Measurements from ENCODE around the gene PSMG3.

The PSMG3 gene

DNA sequence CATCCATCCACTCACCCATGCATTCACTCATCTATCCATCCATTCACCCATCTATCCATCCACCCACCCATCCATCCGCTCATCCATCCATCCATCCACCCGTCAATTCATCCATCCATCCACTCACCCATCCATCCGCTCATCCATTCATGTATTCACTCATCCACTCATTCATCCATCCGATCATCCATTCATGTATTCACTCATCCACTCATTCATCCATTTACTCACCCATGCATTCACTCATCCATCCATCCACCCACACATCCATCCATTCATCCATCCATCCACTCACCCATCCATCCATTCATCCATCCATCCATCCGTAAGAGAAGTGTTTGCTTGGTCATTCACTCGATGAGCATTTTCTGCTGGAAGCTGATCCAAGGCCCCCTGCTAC is 8.7 kb upstream of the PSMG3 start:
- Histone ChIP-seq H3K9me3 (ENCODE audit: control insufficient read depth, insufficient read depth, low read depth, low read length) (peaks cover 2% of the 10 kb centered on the region; the same call in 1 of the 2 replicates), H3K36me3 (ENCODE audit: control insufficient read depth, insufficient read depth, low read length) (no peaks in the 10 kb centered on the region), H3K4me1 (ENCODE audit: control insufficient read depth, insufficient read depth, low read length) (peaks cover 25% of the 10 kb centered on the region), H3K27me3 (ENCODE audit: control insufficient read depth, insufficient read depth, low read length) (no peaks in the 10 kb centered on the region; the same call in 1 of the 2 replicates), H3K4me3 (ENCODE audit: low read depth, low read length) (no peak overlapping the region), H3K27ac (ENCODE audit: low read depth, low read length) (no peak overlapping the region), H3K9ac (ENCODE audit: low read length) (no peak overlapping the region)

DNA sequence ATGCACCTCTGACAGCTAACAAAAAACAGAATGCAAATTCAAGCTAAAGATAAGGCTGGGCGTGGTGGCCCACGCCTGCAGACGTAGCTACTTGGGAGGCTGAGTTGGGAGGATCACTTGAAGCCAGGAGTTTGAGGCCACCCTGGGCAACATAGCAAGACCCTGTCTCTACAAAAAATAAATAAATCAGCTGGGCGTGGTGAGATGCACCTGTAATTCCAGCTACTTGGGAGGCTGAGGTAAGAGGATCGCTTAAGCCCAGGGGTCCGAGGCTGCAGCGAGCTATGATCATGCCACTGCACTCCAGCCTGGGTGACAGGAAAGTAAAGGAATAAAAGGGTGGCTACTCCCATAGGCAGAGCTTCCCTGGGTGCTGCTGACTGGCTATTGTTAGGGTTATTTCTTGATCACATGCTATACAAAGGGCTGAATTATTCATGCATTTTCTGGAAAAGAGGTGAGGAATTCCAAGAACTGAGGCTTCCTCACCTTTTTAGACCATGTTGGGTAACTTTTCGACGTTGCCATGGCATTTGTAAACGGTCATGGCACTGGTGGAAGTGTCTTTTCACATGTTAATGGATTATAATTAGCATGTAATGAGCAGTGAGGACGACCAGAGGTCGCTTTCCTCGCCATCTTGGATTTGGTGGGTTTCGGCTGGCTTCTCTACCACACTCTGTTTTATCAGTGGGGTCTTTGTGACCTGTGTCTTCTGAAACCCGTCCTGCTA is 6.9 kb upstream of the PSMG3 start:
- no peaks in the 10 kb centered on the region for H3K36me3 ChIP-seq (ENCODE audit: control insufficient read depth, insufficient read depth, low read length)
- no peaks in the 10 kb centered on the region; the same call in 1 of the 2 replicates for H3K27me3 ChIP-seq (ENCODE audit: control insufficient read depth, insufficient read depth, low read length)
- H3K4me3 ChIP-seq (ENCODE audit: low read depth, low read length) = peak overlapping the region; percentile 17; the same call in 1 of the 2 replicates
- peaks cover 2% of the 10 kb centered on the region; the same call in 1 of the 2 replicates for H3K9me3 ChIP-seq (ENCODE audit: control insufficient read depth, insufficient read depth, low read depth, low read length)
- peak overlapping the region; percentile 61 for H3K9ac ChIP-seq (ENCODE audit: low read length)
- peaks cover 25% of the 10 kb centered on the region for H3K4me1 ChIP-seq (ENCODE audit: control insufficient read depth, insufficient read depth, low read length)
- peak overlapping the region; percentile 89 for H3K27ac ChIP-seq (ENCODE audit: low read depth, low read length)

DNA sequence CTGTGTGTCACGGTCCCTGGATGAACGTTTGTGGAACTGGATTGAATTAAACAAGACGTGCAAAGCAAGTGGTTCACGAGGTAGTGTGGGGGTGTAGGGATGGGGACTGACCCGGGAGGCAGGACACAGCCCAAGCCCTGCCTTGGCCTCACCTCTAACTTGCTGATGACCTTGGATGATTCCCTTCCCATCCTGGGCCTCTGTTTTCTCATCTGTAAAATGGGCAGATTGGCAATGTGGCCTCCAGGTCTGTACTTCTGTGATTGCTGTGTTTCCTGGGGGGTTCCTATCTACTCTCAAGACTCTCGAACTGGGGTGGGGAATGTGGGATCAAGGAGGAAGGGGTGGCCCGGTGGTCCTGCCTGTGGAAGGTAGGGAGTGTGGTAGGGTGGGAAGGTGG is 6.0 kb upstream of the PSMG3 start:
- H3K4me1 ChIP-seq (ENCODE audit: control insufficient read depth, insufficient read depth, low read length) = peaks cover 25% of the 10 kb centered on the region
- H3K27ac ChIP-seq (ENCODE audit: low read depth, low read length) = peak overlapping the region; percentile 75
- no peaks in the 10 kb centered on the region; the same call in 1 of the 2 replicates for H3K27me3 ChIP-seq (ENCODE audit: control insufficient read depth, insufficient read depth, low read length)
- H3K4me3 ChIP-seq (ENCODE audit: low read depth, low read length) = no peak overlapping the region
- no peaks in the 10 kb centered on the region for H3K36me3 ChIP-seq (ENCODE audit: control insufficient read depth, insufficient read depth, low read length)
- H3K9ac ChIP-seq (ENCODE audit: low read length) = peak overlapping the region; percentile 61
- peaks cover 2% of the 10 kb centered on the region; the same call in 1 of the 2 replicates for H3K9me3 ChIP-seq (ENCODE audit: control insufficient read depth, insufficient read depth, low read depth, low read length)

DNA sequence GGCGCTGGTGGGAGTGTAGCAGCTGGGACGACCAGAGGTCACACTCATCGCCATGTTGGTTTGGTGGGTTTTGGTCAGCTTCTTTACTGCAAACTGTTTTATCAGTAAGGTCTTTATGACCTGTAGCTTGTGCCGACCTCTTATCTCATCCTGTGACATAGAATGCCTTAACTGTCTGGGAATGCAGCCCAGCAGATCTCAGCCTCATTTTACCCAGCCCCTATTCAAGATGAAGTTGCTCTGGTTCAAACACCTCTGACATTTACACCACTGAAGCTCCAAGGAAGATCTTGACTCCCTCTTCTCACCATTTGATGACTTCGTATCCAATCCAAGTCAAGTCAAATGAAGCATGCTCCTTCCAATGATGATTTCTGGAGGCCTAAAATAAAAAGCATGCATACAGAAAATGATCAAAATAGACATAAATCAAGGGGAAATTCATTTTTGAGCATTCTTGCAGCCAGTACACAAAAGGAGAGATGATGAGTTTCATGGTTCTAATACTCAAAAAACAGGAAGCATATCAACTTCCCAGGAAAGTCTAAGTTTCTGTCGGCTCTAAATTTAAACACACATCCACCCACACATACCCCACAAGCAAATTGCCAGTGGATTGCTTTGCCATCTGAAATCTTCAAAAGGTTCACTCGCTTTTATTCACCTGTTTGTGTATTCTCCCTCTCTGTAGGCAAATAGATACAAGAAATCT is 2.4 kb upstream of the PSMG3 start:
- H3K4me3 ChIP-seq (ENCODE audit: low read depth, low read length) = no peak overlapping the region
- no peak overlapping the region for H3K27ac ChIP-seq (ENCODE audit: low read depth, low read length)
- peaks cover 20% of the 10 kb centered on the region for H3K4me1 ChIP-seq (ENCODE audit: control insufficient read depth, insufficient read depth, low read length)
- no peak overlapping the region for H3K9ac ChIP-seq (ENCODE audit: low read length)
- no peaks in the 10 kb centered on the region for H3K9me3 ChIP-seq (ENCODE audit: control insufficient read depth, insufficient read depth, low read depth, low read length)
- no peaks in the 10 kb centered on the region for H3K36me3 ChIP-seq (ENCODE audit: control insufficient read depth, insufficient read depth, low read length)
- H3K27me3 ChIP-seq (ENCODE audit: control insufficient read depth, insufficient read depth, low read length) = no peaks in the 10 kb centered on the region

DNA sequence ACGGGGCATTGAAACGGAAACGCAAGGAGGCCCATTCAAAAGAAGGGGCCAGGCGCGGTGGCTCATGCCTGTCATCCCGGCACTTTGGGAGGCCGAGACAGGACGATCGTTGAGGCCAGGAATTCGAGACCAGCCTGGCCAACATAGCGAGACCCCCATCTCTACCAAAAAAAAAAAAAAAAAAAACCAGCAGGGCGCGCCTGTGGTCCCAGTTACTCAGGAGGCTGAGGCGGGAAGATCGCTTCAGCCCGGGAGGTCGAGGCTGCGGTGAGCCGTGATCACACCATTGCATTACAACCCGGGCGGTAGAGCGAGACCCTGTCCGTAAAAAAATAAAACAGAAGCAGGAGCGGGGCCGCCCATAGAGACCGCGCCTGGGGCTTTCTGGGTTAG is 396 bp downstream of the PSMG3 start:
- Histone ChIP-seq H3K27ac (ENCODE audit: low read depth, low read length) (no peak overlapping the region), H3K4me3 (ENCODE audit: low read depth, low read length) (peak overlapping the region; percentile 76), H3K36me3 (ENCODE audit: control insufficient read depth, insufficient read depth, low read length) (no peaks in the 10 kb centered on the region), H3K9ac (ENCODE audit: low read length) (peak overlapping the region; percentile 87), H3K9me3 (ENCODE audit: control insufficient read depth, insufficient read depth, low read depth, low read length) (no peaks in the 10 kb centered on the region), H3K27me3 (ENCODE audit: control insufficient read depth, insufficient read depth, low read length) (no peaks in the 10 kb centered on the region), H3K4me1 (ENCODE audit: control insufficient read depth, insufficient read depth, low read length) (peaks cover 22% of the 10 kb centered on the region)

DNA sequence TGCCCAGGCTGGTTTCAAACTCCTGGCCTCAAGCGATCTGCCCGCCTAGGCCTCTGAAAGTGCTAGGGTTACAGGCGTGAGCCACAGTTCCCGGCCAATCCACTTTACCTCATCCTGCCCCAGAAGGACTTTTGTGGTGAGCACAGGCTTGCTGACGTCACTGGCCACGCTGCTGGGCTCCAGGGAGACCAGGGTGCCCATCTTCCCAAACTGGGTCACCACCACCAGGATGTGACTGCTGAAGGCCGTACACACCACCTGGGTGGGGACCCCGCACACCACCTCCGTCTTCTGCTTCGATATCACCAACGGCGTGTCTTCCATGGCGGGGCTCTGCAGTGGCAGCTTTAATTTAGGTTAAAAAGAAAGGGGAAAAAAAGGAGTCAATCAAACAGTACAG is 816 bp downstream of the PSMG3 start:
- H3K4me1 ChIP-seq (ENCODE audit: control insufficient read depth, insufficient read depth, low read length) = peaks cover 22% of the 10 kb centered on the region
- H3K27me3 ChIP-seq (ENCODE audit: control insufficient read depth, insufficient read depth, low read length) = no peaks in the 10 kb centered on the region

DNA sequence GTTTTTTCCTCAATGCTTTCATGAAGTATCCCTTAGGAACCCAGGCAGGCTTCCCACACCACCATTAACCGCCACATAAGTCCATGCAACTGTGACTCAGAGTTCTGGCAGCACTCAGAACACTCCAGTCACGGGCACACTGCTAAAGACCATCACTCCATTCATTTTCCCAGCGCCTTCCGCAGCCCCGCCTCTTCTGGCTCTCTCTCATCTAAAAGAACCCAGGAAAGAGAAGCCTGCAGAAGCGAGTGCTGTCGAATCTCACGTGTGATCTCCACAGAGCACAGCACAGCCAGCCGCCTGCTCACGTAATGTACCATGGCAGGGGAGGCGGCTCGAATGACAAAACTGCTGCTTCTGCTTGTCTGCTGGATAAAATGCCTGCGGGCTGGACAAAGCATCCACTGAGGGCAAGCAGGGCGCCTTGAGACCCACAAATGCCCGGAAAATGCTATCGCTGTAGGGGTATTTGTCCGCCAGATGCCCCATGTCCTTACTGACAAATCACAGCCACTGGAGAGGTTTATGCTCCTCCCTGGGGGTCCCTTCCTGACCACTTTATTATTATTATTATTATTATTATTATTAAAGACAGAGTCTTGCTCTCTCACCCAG is 1.8 kb downstream of the PSMG3 start:
- Histone ChIP-seq H3K36me3 (ENCODE audit: control insufficient read depth, insufficient read depth, low read length) (no peaks in the 10 kb centered on the region), H3K4me1 (ENCODE audit: control insufficient read depth, insufficient read depth, low read length) (peaks cover 22% of the 10 kb centered on the region), H3K9me3 (ENCODE audit: control insufficient read depth, insufficient read depth, low read depth, low read length) (no peaks in the 10 kb centered on the region), H3K9ac (ENCODE audit: low read length) (peak overlapping the region; percentile 84), H3K27ac (ENCODE audit: low read depth, low read length) (peak overlapping the region; percentile 86; the same call in 1 of the 2 replicates), H3K27me3 (ENCODE audit: control insufficient read depth, insufficient read depth, low read length) (no peaks in the 10 kb centered on the region), H3K4me3 (ENCODE audit: low read depth, low read length) (peak overlapping the region; percentile 28; the same call in 1 of the 2 replicates)

More for the DNA sequence above, 816 bp downstream of the PSMG3 start:
- no peaks in the 10 kb centered on the region for H3K9me3 ChIP-seq (ENCODE audit: control insufficient read depth, insufficient read depth, low read depth, low read length)
- H3K9ac ChIP-seq (ENCODE audit: low read length) = peak overlapping the region; percentile 87
- peak overlapping the region; percentile 76 for H3K4me3 ChIP-seq (ENCODE audit: low read depth, low read length)
- H3K27ac ChIP-seq (ENCODE audit: low read depth, low read length) = no peak overlapping the region
- no peaks in the 10 kb centered on the region for H3K36me3 ChIP-seq (ENCODE audit: control insufficient read depth, insufficient read depth, low read length)

DNA sequence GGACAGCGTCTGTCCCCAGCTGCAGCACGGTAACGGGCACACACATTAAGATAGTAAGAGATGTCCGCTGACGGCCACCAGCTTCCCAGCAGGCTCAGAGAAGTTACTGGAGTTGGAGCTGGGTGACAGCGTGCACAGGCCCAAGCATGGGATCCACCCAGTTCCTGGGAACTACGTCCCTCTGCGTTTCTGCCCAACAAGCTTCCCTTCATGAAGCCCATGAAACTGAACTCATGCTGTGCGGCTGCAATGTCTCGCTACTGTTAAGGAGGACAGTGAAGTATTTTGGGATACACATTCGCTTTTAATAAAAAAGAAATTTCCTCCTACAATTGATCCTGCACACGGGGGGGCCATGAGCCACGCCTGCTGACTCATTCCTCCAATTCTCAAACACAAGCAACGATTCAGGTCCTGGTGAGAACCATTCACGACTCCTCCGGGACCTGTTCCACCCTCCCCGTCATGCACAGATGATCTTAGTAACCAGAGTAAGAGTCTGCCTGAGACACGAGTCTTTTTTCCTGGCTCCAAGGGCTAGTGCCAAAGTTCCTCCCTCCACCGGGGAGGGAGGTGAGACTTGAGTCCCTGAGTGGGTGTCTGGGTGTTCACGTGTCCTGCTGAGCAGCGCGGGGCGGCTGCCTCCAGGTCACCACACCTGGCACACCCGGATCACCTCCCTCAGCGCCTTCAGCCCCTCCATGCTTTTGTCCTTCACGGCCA is 2.6 kb downstream of the PSMG3 start:
- peak overlapping the region; percentile 28; the same call in 1 of the 2 replicates for H3K4me3 ChIP-seq (ENCODE audit: low read depth, low read length)
- H3K27ac ChIP-seq (ENCODE audit: low read depth, low read length) = peak overlapping the region; percentile 86; the same call in 1 of the 2 replicates
- H3K9ac ChIP-seq (ENCODE audit: low read length) = peak overlapping the region; percentile 84

DNA sequence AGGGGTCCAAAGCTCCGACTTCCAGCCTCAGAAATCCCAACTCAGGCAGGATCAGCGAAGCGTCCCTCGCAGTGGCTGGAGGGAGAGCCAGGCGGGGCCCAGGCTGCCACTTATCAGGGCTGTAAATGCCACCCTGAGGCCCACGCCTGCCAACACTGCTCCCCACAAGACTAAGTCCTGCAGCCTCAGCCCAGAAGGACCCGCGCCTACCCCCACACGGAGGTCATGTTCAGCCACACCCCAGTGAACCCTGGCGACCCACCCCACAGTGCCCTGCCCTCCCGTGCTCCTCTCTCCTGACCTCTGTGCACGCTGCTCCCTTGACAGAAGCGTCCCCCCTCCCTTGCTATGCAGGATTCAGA is 3.2 kb downstream of the PSMG3 start:
- Histone ChIP-seq H3K9ac (ENCODE audit: low read length) (peak overlapping the region; percentile 84), H3K27me3 (ENCODE audit: control insufficient read depth, insufficient read depth, low read length) (no peaks in the 10 kb centered on the region), H3K9me3 (ENCODE audit: control insufficient read depth, insufficient read depth, low read depth, low read length) (no peaks in the 10 kb centered on the region), H3K27ac (ENCODE audit: low read depth, low read length) (peak overlapping the region; percentile 86; the same call in 1 of the 2 replicates), H3K4me3 (ENCODE audit: low read depth, low read length) (peak overlapping the region; percentile 28; the same call in 1 of the 2 replicates), H3K36me3 (ENCODE audit: control insufficient read depth, insufficient read depth, low read length) (no peaks in the 10 kb centered on the region), H3K4me1 (ENCODE audit: control insufficient read depth, insufficient read depth, low read length) (peaks cover 22% of the 10 kb centered on the region)

More for the DNA sequence above, 2.6 kb downstream of the PSMG3 start:
- H3K36me3 ChIP-seq (ENCODE audit: control insufficient read depth, insufficient read depth, low read length) = no peaks in the 10 kb centered on the region
- H3K27me3 ChIP-seq (ENCODE audit: control insufficient read depth, insufficient read depth, low read length) = no peaks in the 10 kb centered on the region
- H3K4me1 ChIP-seq (ENCODE audit: control insufficient read depth, insufficient read depth, low read length) = peaks cover 22% of the 10 kb centered on the region
- H3K9me3 ChIP-seq (ENCODE audit: control insufficient read depth, insufficient read depth, low read depth, low read length) = no peaks in the 10 kb centered on the region

DNA sequence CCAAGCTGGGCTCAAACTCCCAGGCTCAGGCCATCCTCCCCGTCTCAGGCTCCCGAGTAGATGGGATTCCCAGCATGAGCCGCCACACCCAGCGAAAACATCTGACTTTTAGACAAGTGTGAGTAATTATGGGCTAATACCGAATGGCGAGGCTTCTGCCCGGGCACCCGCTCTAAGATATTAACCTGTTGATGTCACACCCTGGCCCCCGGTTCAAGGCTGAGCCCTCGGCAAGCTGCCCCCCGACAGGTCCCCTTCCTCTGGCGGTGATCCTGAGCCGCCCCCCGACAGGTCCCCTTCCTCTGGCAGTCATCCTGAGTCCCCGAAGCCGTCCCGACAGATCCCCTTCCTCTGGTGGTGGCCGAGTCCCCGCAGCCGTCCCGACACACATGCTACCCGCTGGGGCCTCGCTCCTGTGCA is 5.2 kb downstream of the PSMG3 start:
- no peaks in the 10 kb centered on the region for H3K27me3 ChIP-seq (ENCODE audit: control insufficient read depth, insufficient read depth, low read length)
- H3K4me3 ChIP-seq (ENCODE audit: low read depth, low read length) = no peak overlapping the region
- H3K4me1 ChIP-seq (ENCODE audit: control insufficient read depth, insufficient read depth, low read length) = peaks cover 27% of the 10 kb centered on the region
- no peaks in the 10 kb centered on the region for H3K36me3 ChIP-seq (ENCODE audit: control insufficient read depth, insufficient read depth, low read length)
- H3K9me3 ChIP-seq (ENCODE audit: control insufficient read depth, insufficient read depth, low read depth, low read length) = no peaks in the 10 kb centered on the region
- H3K9ac ChIP-seq (ENCODE audit: low read length) = no peak overlapping the region
- no peak overlapping the region for H3K27ac ChIP-seq (ENCODE audit: low read depth, low read length)

Measured in HUES6 (cell line).